Measurements from ENCODE around the gene TRIM54.
"Not testable (repeated sequence)": the region's sequence is repeated elsewhere in the genome, so short reads cannot be mapped to it uniquely, and the experiment has no call there.

The TRIM54 gene

DNA sequence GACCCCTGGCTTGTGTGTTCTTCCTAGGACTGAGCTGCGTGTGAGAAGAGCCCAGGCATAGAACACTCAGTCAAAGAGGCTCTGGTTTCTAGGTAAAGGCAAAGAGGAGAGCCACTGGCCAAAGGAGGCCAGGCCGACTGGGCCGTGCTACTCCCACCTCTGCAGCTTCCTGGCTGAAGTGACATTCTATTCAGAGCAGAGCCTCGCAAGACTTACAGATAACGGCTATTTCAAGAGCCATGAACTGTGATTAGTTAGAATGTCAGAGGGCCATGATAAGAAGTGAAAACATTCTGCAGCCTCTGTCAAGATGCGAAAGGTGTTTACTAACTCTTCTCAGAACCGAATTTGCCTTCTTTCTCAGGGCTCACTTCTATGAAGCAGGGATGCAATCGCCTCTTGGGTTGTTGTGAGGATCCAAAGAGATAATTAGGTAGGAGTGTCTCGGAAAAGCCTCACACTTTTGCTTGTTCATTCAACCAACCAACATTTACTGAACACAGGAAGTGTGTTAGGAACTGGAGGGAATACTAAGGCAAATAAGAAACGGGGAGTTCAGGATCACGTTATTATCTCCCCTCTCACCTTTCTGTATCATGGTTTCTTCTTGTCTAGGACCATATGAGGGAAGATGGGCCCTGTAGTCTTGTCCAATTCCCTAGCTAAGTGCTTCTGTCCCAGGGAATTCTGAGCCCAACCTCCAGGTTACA is 10.4 kb upstream of the TRIM54 start:
- Histone ChIP-seq H3K9me3 (ENCODE audit: insufficient read depth, low read depth, low read length) (no peaks in the 10 kb centered on the region), H3F3A (ENCODE audit: low read depth) (no peaks in the 10 kb centered on the region), H3K9ac (ENCODE audit: low read depth, low read length, poor library complexity, severe bottlenecking) (no peak overlapping the region), H3K36me3 (ENCODE audit: insufficient read depth, low read length) (no peaks in the 10 kb centered on the region), H2AFZ (ENCODE audit: low read length) (no peak overlapping the region; the same call in 1 of the 2 replicates), H3K27me3 (ENCODE audit: insufficient read depth, low read length, poor library complexity, severe bottlenecking) (no peaks in the 10 kb centered on the region), H3K9me2 (replicated peaks; ENCODE audit: low read depth, low read length) (no peaks in the 10 kb centered on the region), H4K20me1 (ENCODE audit: insufficient read depth, low read length, poor library complexity, severe bottlenecking) (no peaks in the 10 kb centered on the region), H3K79me2 (ENCODE audit: insufficient read depth, low read length) (no peaks in the 10 kb centered on the region), H3K4me3 (ENCODE audit: low read length, poor library complexity, severe bottlenecking) (no peak overlapping the region), H3K4me1 (ENCODE audit: insufficient read depth, low read length, poor library complexity, severe bottlenecking) (no peaks in the 10 kb centered on the region), H3K4me2 (ENCODE audit: low read depth, low read length, poor library complexity, severe bottlenecking) (no peak overlapping the region)
- TF ChIP-seq EZH2phosphoT487 (IDR thresholded peaks at IDR 0.05; ENCODE audit: borderline replicate concordance): no peak
- TF ChIP-seq, protein P1, sequence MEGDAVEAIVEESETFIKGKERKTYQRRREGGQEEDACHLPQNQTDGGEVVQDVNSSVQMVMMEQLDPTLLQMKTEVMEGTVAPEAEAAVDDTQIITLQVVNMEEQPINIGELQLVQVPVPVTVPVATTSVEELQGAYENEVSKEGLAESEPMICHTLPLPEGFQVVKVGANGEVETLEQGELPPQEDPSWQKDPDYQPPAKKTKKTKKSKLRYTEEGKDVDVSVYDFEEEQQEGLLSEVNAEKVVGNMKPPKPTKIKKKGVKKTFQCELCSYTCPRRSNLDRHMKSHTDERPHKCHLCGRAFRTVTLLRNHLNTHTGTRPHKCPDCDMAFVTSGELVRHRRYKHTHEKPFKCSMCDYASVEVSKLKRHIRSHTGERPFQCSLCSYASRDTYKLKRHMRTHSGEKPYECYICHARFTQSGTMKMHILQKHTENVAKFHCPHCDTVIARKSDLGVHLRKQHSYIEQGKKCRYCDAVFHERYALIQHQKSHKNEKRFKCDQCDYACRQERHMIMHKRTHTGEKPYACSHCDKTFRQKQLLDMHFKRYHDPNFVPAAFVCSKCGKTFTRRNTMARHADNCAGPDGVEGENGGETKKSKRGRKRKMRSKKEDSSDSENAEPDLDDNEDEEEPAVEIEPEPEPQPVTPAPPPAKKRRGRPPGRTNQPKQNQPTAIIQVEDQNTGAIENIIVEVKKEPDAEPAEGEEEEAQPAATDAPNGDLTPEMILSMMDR (conservative IDR thresholded peaks at IDR 0.05; ENCODE audit: low read length): no peak

DNA sequence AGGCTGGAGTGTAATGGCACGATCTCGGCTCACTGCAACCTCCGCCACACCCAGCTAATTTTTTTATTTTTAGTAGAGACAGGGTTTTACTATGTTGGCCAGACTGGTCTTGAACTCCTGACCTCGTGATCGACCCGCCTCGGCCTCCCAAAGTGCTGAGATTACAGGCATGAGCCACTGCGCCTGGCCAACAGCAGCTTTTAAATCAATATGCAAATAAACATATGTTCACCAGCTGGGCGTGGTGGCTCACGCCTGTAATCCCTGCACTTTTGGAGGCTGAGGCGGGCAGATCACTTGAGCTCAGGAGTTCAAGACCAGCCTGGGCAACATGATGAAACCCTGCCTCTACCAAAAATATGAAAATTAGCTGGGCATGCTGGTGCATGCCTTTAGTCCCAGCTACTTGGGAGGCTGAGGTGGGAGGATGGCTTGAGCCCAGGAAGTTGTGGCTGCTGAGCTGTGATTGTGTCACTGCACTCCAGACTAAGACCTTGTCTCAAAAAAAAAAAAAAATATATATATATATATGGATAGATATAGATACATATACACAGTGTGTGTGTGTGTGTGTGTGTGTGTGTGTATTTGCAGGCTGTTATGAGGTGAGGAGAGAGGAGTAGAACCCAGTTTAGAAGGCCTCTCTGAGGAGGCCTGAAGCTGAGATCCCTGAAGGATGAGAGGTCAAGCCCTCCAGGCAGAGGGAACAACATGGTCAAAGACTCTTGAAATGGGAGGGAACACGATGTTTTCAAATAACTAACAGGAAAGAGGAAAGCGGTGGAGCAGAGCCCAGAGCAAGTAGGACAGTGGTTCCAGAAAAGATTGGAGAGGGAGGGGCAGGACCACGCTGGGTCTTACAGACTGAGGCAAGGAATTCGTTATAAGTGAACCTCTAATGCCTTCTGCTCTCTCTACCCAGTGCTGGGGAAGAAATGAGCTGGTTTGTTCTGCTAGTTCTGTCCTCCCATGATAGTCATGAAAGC is 9.4 kb upstream of the TRIM54 start:
- not testable (repeated sequence) for H3K4me2 ChIP-seq (ENCODE audit: low read depth, low read length, poor library complexity, severe bottlenecking); H2AFZ ChIP-seq (ENCODE audit: low read length); H3K36me3 ChIP-seq (ENCODE audit: insufficient read depth, low read length)

GRCh38 chr2:27275211-27276150 is 6.7 kb upstream of the TRIM54 start, which contains the start of gene DNAJC5G:
Gene DNAJC5G (plus strand): TSS chr2:27275433. CDS start chr2:27276729, 1,296 bp downstream.
- Histone ChIP-seq H3F3A (ENCODE audit: low read depth) (no peaks in the 10 kb centered on the region), H2AFZ (ENCODE audit: low read length) (no peak within 1 kb of the TSS), H3K9ac (ENCODE audit: low read depth, low read length, poor library complexity, severe bottlenecking) (no peak within 1 kb of the TSS), H3K9me2 (replicated peaks; ENCODE audit: low read depth, low read length) (no peaks in the 10 kb centered on the region), H3K9me3 (ENCODE audit: insufficient read depth, low read depth, low read length) (no peaks in the 10 kb centered on the region), H3K4me2 (ENCODE audit: low read depth, low read length, poor library complexity, severe bottlenecking) (no peak within 1 kb of the TSS), H3K27me3 (ENCODE audit: insufficient read depth, low read length, poor library complexity, severe bottlenecking) (no peaks in the 10 kb centered on the region), H3K4me3 (ENCODE audit: low read length, poor library complexity, severe bottlenecking) (no peak within 1 kb of the TSS), H4K20me1 (ENCODE audit: insufficient read depth, low read length, poor library complexity, severe bottlenecking) (no peaks in the 10 kb centered on the region), H3K79me2 (ENCODE audit: insufficient read depth, low read length) (no peaks in the 10 kb centered on the region), H3K4me1 (ENCODE audit: insufficient read depth, low read length, poor library complexity, severe bottlenecking) (peaks cover 7% of the 10 kb centered on the region), H3K36me3 (ENCODE audit: insufficient read depth, low read length) (no peaks in the 10 kb centered on the region)
- TF ChIP-seq EZH2phosphoT487 (IDR thresholded peaks at IDR 0.05; ENCODE audit: borderline replicate concordance): no peak

More for the DNA sequence above, 9.4 kb upstream of the TRIM54 start:
- not testable (repeated sequence) for H3K9me3 ChIP-seq (ENCODE audit: insufficient read depth, low read depth, low read length); H3K4me1 ChIP-seq (ENCODE audit: insufficient read depth, low read length, poor library complexity, severe bottlenecking); H3K79me2 ChIP-seq (ENCODE audit: insufficient read depth, low read length); H3K4me3 ChIP-seq (ENCODE audit: low read length, poor library complexity, severe bottlenecking); H3K9me2 ChIP-seq (replicated peaks; ENCODE audit: low read depth, low read length); H4K20me1 ChIP-seq (ENCODE audit: insufficient read depth, low read length, poor library complexity, severe bottlenecking); H3K9ac ChIP-seq (ENCODE audit: low read depth, low read length, poor library complexity, severe bottlenecking); H3K27me3 ChIP-seq (ENCODE audit: insufficient read depth, low read length, poor library complexity, severe bottlenecking); H3F3A ChIP-seq (ENCODE audit: low read depth)
